CD4-positive, alpha-beta T cell treated with Interleukin-6 at 100 ng/mL for 8 hours (primary cell): Measurements from ENCODE around the gene ADGRA3.
"Not testable (repeated sequence)": the region's sequence is repeated elsewhere in the genome, so short reads cannot be mapped to it uniquely, and the experiment has no call there.

Source experiments
- DNase-seq: peaks from one replicate; pipeline ENCODE4 v3.0.0-alpha.2; 2020; ENCODE audit warnings: mixed read lengths, low spot score

ADGRA3 gene

GRCh38 chr4:22478426-22478825 lies 37.4 kb downstream of the ADGRA3 start:
- no peak for DNase-seq

GRCh38 chr4:22477813-22478182 lies 38.1 kb downstream of the ADGRA3 start:
- no peak for DNase-seq

- DNase-seq, result no peak
Observed at GRCh38 chr4:22477136-22477812, 38.6 kb downstream of the ADGRA3 start.

- no peak for DNase-seq
Observed at GRCh38 chr4:22476011-22476410, 39.9 kb downstream of the ADGRA3 start.

- DNase-seq, result not testable (repeated sequence)
Observed at GRCh38 chr4:22475311-22475646, 40.6 kb downstream of the ADGRA3 start.

GRCh38 chr4:22474636-22475310 lies 41.1 kb downstream of the ADGRA3 start:
- DNase-seq, result no peak

GRCh38 chr4:22473268-22473667 lies 42.6 kb downstream of the ADGRA3 start:
- no peak for DNase-seq

GRCh38 chr4:22471999-22472461 lies 43.8 kb downstream of the ADGRA3 start:
- no peak for DNase-seq

- DNase-seq, result no peak
Observed at GRCh38 chr4:22471419-22471818, 44.4 kb downstream of the ADGRA3 start.

GRCh38 chr4:22466581-22466980 lies 49.3 kb downstream of the ADGRA3 start:
- DNase-seq, result no peak

GRCh38 chr4:22465996-22466395 lies 49.9 kb downstream of the ADGRA3 start:
- DNase-seq, result no peak

GRCh38 chr4:22465349-22465748 lies 50.5 kb downstream of the ADGRA3 start:
- DNase-seq, result no peak

- DNase-seq, result no peak
Observed at GRCh38 chr4:22463179-22463578, 52.7 kb downstream of the ADGRA3 start.

- no peak for DNase-seq
Observed at GRCh38 chr4:22462688-22463087, 53.2 kb downstream of the ADGRA3 start.

GRCh38 chr4:22460266-22460665 lies 55.6 kb downstream of the ADGRA3 start:
- no peak for DNase-seq

- no peak for DNase-seq
Observed at GRCh38 chr4:22458098-22458497, 57.8 kb downstream of the ADGRA3 start.

- no peak for DNase-seq
Observed at GRCh38 chr4:22457348-22457747, 58.5 kb downstream of the ADGRA3 start.

- no peak for DNase-seq
Observed at GRCh38 chr4:22456291-22456690, 59.6 kb downstream of the ADGRA3 start.

GRCh38 chr4:22454955-22455354 lies 60.9 kb downstream of the ADGRA3 start:
- no peak for DNase-seq

- no peak for DNase-seq
Observed at GRCh38 chr4:22454216-22454838, 61.5 kb downstream of the ADGRA3 start.

GRCh38 chr4:22444813-22445212 lies 71.1 kb downstream of the ADGRA3 start:
- no peak for DNase-seq

GRCh38 chr4:22442956-22443355 lies 72.9 kb downstream of the ADGRA3 start:
- DNase-seq, result no peak

GRCh38 chr4:22440999-22441398 lies 74.9 kb downstream of the ADGRA3 start:
- no peak for DNase-seq
